DND-41 (cell line): ENCODE results near the gene FAM149A.

Source experiments
- ATAC-seq: fragments of 200-7000 bp; cut with Tn5 transposase; 3 replicates; pipeline ENCODE4 v1.9.1; 2021; ENCODE audit warnings: low read depth; ENCODE audit not compliant: insufficient read depth
- DNase-seq: peaks from one replicate; pipeline ENCODE4 v3.0.0-alpha.2; 2020
- H2AFZ ChIP-seq: 2 replicates; pipeline ENCODE4 v1.6.0; 2012; ENCODE audit warnings: low read depth, low read length
- H3K27ac ChIP-seq: 2 replicates; pipeline ENCODE4 v1.5.1; 2012; ENCODE audit warnings: low read length, inconsistent platforms
- H3K27me3 ChIP-seq: fragments of 200-600 bp; sonication (generic); 2 replicates; pipeline ENCODE4 v1.6.0; 2012; ENCODE audit warnings: low read length, mild to moderate bottlenecking, inconsistent platforms; ENCODE audit not compliant: insufficient read depth, poor library complexity
- H3K36me3 ChIP-seq: 2 replicates; pipeline ENCODE4 v1.5.1; 2012; ENCODE audit warnings: low read length, inconsistent platforms; ENCODE audit not compliant: insufficient read depth
- H3K4me1 ChIP-seq: 2 replicates; pipeline ENCODE4 v1.5.1; 2012; ENCODE audit warnings: mild to moderate bottlenecking, low read length; ENCODE audit not compliant: insufficient read depth
- H3K4me2 ChIP-seq: 2 replicates; pipeline ENCODE4 v1.6.0; 2012; ENCODE audit warnings: mild to moderate bottlenecking, moderate library complexity, low read length, inconsistent platforms; ENCODE audit not compliant: insufficient read depth
- H3K4me3 ChIP-seq, 2 experiments: fragments of 200-600 bp in 1 of 2; shearing (Covaris generic) in 1 of 2; 2 replicates each; pipeline ENCODE4 v1.5.1; 2012 to 2016; ENCODE audit warnings: inconsistent platforms in 2 of 2, low read length in 2 of 2, mild to moderate bottlenecking in 2 of 2, low read depth in 1 of 2, moderate library complexity in 1 of 2
- H3K79me2 ChIP-seq: 2 replicates; pipeline ENCODE4 v1.6.0; 2012; ENCODE audit warnings: low read length, inconsistent platforms; ENCODE audit not compliant: insufficient read depth
- H3K9ac ChIP-seq: 2 replicates; pipeline ENCODE4 v1.6.0; 2012; ENCODE audit warnings: low read depth, mild to moderate bottlenecking, inconsistent platforms, low read length, moderate library complexity
- H3K9me3 ChIP-seq: 2 replicates; pipeline ENCODE4 v1.5.1; 2012; ENCODE audit warnings: low read length, moderate library complexity, mild to moderate bottlenecking, inconsistent platforms; ENCODE audit not compliant: insufficient read depth, severe bottlenecking
- H4K20me1 ChIP-seq: 2 replicates; pipeline ENCODE4 v1.6.0; 2012; ENCODE audit warnings: low read length; ENCODE audit not compliant: insufficient read depth
- EZH2 ChIP-seq: IDR thresholded peaks from 3 replicates; pipeline ENCODE4 v1.6.1; 2012; ENCODE audit warnings: borderline replicate concordance, low read depth, mild to moderate bottlenecking, moderate library complexity, low read length, inconsistent platforms; ENCODE audit not compliant: severe bottlenecking
- TF ChIP-seq, protein P1 (sequence below): IDR thresholded peaks from 2 replicates; pipeline ENCODE4 v1.5.1; 2012; ENCODE audit warnings: borderline replicate concordance, low read length, moderate library complexity, mild to moderate bottlenecking; ENCODE audit not compliant: poor library complexity, severe bottlenecking; ENCODE audit errors: extremely low read depth

The FAM149A gene

DNA sequence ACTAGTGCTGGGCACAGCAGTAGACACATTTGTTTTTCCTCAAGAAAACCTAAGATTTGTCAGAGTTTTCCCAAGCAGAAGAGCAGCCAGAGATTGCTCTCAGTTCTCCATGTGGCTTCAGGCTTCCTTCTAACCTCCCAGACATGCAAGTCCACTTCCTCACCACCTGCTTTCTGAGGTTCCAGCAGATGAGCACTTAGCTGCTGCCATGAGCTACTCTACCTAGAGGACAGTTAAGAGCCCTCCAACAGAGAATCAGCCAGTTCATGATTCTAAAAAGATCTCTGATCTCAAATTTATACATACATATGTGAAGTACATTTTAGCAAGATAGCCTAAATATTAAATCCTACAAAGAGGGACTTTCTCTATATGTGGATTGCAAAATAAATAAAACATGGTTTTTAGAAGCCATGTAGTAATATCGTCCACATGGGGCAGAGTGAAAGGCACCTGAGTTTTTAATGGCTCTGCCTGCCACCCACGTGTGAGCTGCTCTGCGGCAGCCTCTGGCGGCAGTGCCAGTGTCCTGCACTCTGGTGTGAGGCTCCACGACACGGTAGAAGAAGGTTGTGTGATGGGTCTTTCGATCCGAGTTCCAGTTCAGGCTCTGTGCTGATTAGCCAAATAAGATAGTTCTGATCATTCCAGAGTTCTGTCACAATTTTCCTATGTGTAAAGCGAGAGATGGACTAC is 97.2 kb downstream of the FAM149A start:
- Histone ChIP-seq H3K79me2 (no peaks in the 10 kb centered on the region), H3K4me3 (no peak overlapping the region), H3K27ac (no peak overlapping the region), H4K20me1 (no peaks in the 10 kb centered on the region; the same call in 1 of the 2 replicates), H3K36me3 (peaks cover 18% of the 10 kb centered on the region; the same call in 1 of the 2 replicates), H3K27me3 (no peaks in the 10 kb centered on the region), H3K4me1 (no peaks in the 10 kb centered on the region), H3K9me3 (no peaks in the 10 kb centered on the region), H3K9ac (no peak overlapping the region), H3K4me2 (no peak overlapping the region), H2AFZ (no peak overlapping the region)
- peak; percentile 69 for ATAC-seq
- no peak for TF ChIP-seq EZH2
- TF ChIP-seq, protein P1, sequence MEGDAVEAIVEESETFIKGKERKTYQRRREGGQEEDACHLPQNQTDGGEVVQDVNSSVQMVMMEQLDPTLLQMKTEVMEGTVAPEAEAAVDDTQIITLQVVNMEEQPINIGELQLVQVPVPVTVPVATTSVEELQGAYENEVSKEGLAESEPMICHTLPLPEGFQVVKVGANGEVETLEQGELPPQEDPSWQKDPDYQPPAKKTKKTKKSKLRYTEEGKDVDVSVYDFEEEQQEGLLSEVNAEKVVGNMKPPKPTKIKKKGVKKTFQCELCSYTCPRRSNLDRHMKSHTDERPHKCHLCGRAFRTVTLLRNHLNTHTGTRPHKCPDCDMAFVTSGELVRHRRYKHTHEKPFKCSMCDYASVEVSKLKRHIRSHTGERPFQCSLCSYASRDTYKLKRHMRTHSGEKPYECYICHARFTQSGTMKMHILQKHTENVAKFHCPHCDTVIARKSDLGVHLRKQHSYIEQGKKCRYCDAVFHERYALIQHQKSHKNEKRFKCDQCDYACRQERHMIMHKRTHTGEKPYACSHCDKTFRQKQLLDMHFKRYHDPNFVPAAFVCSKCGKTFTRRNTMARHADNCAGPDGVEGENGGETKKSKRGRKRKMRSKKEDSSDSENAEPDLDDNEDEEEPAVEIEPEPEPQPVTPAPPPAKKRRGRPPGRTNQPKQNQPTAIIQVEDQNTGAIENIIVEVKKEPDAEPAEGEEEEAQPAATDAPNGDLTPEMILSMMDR: peak; percentile 44
- DNase-seq: no peak

DNA sequence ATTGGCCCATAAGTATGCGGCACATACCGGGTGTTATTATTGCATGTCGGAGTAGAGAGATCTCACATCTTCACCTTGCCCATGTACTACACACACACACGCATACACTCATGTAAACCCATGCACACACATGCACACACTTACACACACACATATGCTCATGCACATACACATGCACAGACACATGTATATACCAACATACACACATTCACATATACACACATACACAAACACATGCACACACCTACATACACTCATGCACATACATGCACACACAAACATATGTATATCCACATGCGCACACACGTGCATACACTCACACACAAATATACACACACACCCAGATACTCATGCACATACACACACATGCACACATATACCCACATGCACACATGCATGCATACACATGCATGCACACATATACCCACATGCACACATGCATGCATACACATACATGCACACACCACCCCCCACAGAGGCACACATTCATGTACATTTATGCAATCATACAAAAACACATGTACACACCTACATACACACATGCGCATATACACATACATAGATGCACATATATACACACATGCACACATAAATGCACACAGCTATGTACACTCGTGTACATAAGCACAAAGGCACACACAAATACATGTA is 98.1 kb downstream of the FAM149A start:
- Histone ChIP-seq H3K79me2 (no peaks in the 10 kb centered on the region), H3K27me3 (no peaks in the 10 kb centered on the region), H2AFZ (no peak overlapping the region), H3K36me3 (peaks cover 11% of the 10 kb centered on the region; the same call in 1 of the 2 replicates), H3K4me1 (no peaks in the 10 kb centered on the region), H3K9me3 (no peaks in the 10 kb centered on the region), H3K9ac (no peak overlapping the region), H4K20me1 (no peaks in the 10 kb centered on the region; the same call in 1 of the 2 replicates), H3K27ac (no peak overlapping the region), H3K4me3 (no peak overlapping the region), H3K4me2 (no peak overlapping the region)
- ATAC-seq (no peak), DNase-seq (no peak)
- TF ChIP-seq, protein P1: no peak
- TF ChIP-seq EZH2: no peak

DNA sequence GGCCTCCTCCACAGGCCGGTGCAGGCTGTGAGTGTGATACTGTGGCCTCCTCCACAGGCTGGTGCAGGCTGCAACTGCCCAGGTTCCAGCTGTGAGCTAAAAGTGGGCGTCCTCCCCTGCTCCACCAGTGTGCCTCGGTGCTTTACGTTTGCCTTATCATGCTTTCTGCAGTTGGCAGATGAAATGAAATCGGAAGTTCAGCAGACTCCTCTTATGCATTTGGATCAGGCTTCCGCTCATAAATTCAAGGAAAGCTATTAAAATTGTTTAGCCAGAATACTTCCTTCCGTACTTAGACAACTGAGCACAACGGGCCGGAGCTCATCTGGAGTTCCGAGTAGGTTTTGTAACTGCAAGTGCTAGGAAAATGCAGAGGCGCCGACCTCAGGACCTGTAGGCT is 98.9 kb downstream of the FAM149A start:
- TF ChIP-seq EZH2: no peak
- TF ChIP-seq, protein P1: no peak
- Histone ChIP-seq H2AFZ (no peak overlapping the region), H3K9ac (no peak overlapping the region), H3K9me3 (no peaks in the 10 kb centered on the region), H3K27ac (no peak overlapping the region), H3K4me3 (no peak overlapping the region), H3K36me3 (peaks cover 10% of the 10 kb centered on the region; the same call in 1 of the 2 replicates), H4K20me1 (no peaks in the 10 kb centered on the region; the same call in 1 of the 2 replicates), H3K27me3 (no peaks in the 10 kb centered on the region), H3K79me2 (no peaks in the 10 kb centered on the region), H3K4me2 (no peak overlapping the region), H3K4me1 (no peaks in the 10 kb centered on the region)
- DNase-seq (no peak), ATAC-seq (no peak)
